Small intestine (tissue), 7 donors: ENCODE data around the gene THEMIS. TPM values are rescaled to one million over a fixed set of nuclear protein-coding genes. Genes with fewer than 3 reads are reported as not detected.

Experiments used
- DNase-seq, 2 donors: peaks; one replicate each; pipeline versions ENCODE4 v3.0.0 to v3.0.0-alpha.2; 2013
- FAIRE-seq: peaks from 2 replicates; lab custom pipeline; 2012; peaks lifted over from hg19 to GRCh38; lab: Jason Lieb, UNC
- H3K27ac ChIP-seq, 3 donors: one replicate each; pipeline ENCODE4 v1.5.1; 2013; ENCODE audit warnings: low read length in 2 of 3, mild to moderate bottlenecking in 2 of 3, control low read depth in 1 of 3, inconsistent platforms in 1 of 3, low read depth in 1 of 3, moderate library complexity in 1 of 3
- H3K27me3 ChIP-seq, 3 donors: one replicate each; pipeline ENCODE4 v1.6.1; 2013; ENCODE audit warnings: low read length in 3 of 3, inconsistent platforms in 1 of 3; ENCODE audit not compliant: control insufficient read depth in 3 of 3, insufficient read depth in 3 of 3
- H3K36me3 ChIP-seq, 3 donors: one replicate each; pipeline ENCODE4 v1.6.1; 2013; ENCODE audit warnings: low read length in 3 of 3, inconsistent platforms in 1 of 3, low read depth in 1 of 3, mild to moderate bottlenecking in 1 of 3, moderate library complexity in 1 of 3; ENCODE audit not compliant: control insufficient read depth in 3 of 3, insufficient read depth in 2 of 3
- H3K4me1 ChIP-seq, 3 donors: one replicate each; pipeline ENCODE4 v1.6.1; 2013; ENCODE audit warnings: low read length in 2 of 3, inconsistent platforms in 1 of 3, low read depth in 1 of 3, mild to moderate bottlenecking in 1 of 3, moderate library complexity in 1 of 3; ENCODE audit not compliant: control insufficient read depth in 3 of 3, insufficient read depth in 2 of 3
- H3K4me3 ChIP-seq, 3 donors: one replicate each; pipeline ENCODE4 v1.5.1; 2013; ENCODE audit warnings: low read length in 3 of 3, control low read depth in 1 of 3, inconsistent platforms in 1 of 3, low read depth in 1 of 3, mild to moderate bottlenecking in 1 of 3, moderate library complexity in 1 of 3
- H3K9me3 ChIP-seq, 2 donors: one replicate each; pipeline ENCODE4 v1.6.1; 2013; ENCODE audit warnings: low read depth in 1 of 2, low read length in 1 of 2; ENCODE audit not compliant: control insufficient read depth in 2 of 2, insufficient read depth in 1 of 2
- WGBS, 3 donors: extraction: QIAGEN DNeasy Blood & Tissue Kit; methylation state at CpG; one replicate each; pipeline ENCODE4 v1.1.7; 2013; 5-methylcytosine and 5-hydroxymethylcytosine counted together
- polyA plus RNA-seq, 4 donors: library from polyadenylated mRNA; stranded (reverse) in 3 of 4; unstranded in 1 of 4; fragments of 200-250 nt in 3 of 4; fragments of 120-200 nt in 1 of 4; gene quantifications; one replicate each; pipeline versions ENCODE4 v1.2.1 to v1.2.3, GENCODE V29; 2013
- donor health status: healthy with polysubstance abuse.
- donor health status: control.
- donor health status: control.
- donor health status: Bipolar disorder and iron deficiency.
- donor health status: healthy.

The THEMIS gene
- polyA plus RNA-seq, 4 donors, result 0.25 to 1.4 (median 0.64) TPM

DNA sequence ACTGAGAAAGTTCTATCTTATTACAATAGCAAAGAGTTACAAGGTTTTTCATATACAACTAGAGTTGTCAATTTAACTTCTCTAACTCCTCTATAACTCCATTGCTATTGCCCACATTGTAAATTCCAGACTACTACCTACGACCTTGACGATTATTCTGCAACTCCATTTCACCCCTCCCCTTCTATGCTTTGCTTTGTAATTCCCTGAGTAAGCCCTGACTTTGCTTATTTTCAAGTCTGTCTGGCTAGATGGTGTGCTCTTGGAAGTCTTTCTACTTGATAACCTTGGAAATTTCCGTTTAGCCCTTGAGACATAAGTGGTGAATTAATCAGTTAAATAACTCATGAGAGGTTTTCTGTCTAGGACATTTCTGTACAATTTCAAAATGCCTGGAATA lies 162.4 kb downstream of the THEMIS start:
- no peak for FAIRE-seq
- no peak overlapping the region for H3K27ac ChIP-seq
- no peak for DNase-seq
- no peaks in the 10 kb centered on the region for H3K4me1 ChIP-seq
- no peaks in the 10 kb centered on the region for H3K36me3 ChIP-seq
- H3K9me3 ChIP-seq, result no peaks in the 10 kb centered on the region
- no peak overlapping the region for H3K4me3 ChIP-seq
- 64 to 75% (median 72%) methylated on average over 3 of the region's 3 CpGs for WGBS, 3 donors
- no peaks in the 10 kb centered on the region for H3K27me3 ChIP-seq

DNA sequence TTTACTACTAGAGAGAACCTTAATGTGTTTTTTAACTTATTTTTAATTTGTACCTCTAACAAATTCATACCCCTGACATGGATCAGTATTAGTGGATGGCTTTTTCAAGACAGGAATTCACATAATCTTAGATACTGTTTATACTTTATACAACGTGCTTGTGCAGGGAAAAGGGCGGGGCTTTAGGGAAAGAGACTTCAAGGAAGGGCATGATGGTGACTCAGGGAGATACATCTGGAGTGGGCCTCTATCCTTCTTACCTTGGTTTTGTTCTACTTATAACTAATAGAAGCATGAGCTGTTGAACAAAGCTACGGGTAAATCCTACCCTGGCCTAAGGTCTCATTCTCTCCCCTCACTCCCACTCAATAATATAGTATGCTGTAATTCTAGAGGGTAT lies 163.1 kb downstream of the THEMIS start:
- Histone ChIP-seq H3K27ac (no peak overlapping the region), H3K4me1 (no peaks in the 10 kb centered on the region), H3K9me3 (no peaks in the 10 kb centered on the region), H3K27me3 (no peaks in the 10 kb centered on the region), H3K4me3 (no peak overlapping the region), H3K36me3 (no peaks in the 10 kb centered on the region)
- 56 to 68% (median 65%) methylated on average over 3 of the region's 3 CpGs for WGBS, 3 donors
- FAIRE-seq, result no peak
- peak in 1 of 2 donors; percentile 3 for DNase-seq

DNA sequence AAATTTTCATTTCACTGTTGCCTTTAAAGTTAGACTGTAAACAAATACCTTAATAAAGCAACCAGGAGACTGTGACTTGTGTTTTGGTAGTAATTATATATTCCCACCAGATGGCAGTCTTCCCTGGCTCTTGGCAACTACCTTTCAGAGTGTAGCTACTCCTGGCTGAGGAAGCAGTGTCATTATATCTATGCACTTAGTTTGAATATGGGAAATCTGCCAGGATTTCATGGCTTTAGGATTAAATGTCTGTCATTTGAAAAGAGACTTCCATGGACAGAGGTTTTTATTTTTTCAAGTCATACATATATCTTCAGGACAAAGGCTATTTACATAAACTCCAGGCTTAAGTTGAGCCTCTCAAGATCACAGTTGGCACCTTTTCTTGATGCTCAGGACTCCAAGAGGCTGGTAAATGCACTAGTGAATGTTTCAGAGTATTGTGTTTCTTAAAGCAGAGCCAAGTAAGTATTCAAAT lies 163.8 kb downstream of the THEMIS start:
- DNase-seq (peak; percentile 72 to 74), FAIRE-seq (peak; percentile 36)
- H3K9me3 ChIP-seq, result no peaks in the 10 kb centered on the region
- no peaks in the 10 kb centered on the region for H3K36me3 ChIP-seq
- H3K27me3 ChIP-seq, result no peaks in the 10 kb centered on the region
- H3K4me1 ChIP-seq, result no peaks in the 10 kb centered on the region
- H3K27ac ChIP-seq, result no peak overlapping the region
- H3K4me3 ChIP-seq, result no peak overlapping the region

GRCh38 chr6:127732927-127733326 lies 167.9 kb downstream of the THEMIS start:
- 62 to 73% (median 73%) methylated on average over 3 of the region's 3 CpGs for WGBS, 3 donors
- no peak for FAIRE-seq

GRCh38 chr6:127727260-127727953 lies 173.5 kb downstream of the THEMIS start:
- FAIRE-seq, result no peak
- 73 to 81% (median 73%) methylated on average over 1 of the region's 1 CpG for WGBS, 3 donors
- Histone ChIP-seq H3K36me3 (no peaks in the 10 kb centered on the region), H3K4me1 (no peaks in the 10 kb centered on the region), H3K27ac (no peak overlapping the region), H3K4me3 (no peak overlapping the region), H3K27me3 (no peaks in the 10 kb centered on the region), H3K9me3 (no peaks in the 10 kb centered on the region)
- DNase-seq, result no peak

More at GRCh38 chr6:127732927-127733326, 167.9 kb downstream of the THEMIS start:
- Histone ChIP-seq H3K9me3 (no peaks in the 10 kb centered on the region), H3K36me3 (no peaks in the 10 kb centered on the region), H3K4me1 (no peaks in the 10 kb centered on the region), H3K4me3 (no peak overlapping the region), H3K27ac (no peak overlapping the region), H3K27me3 (no peaks in the 10 kb centered on the region)
- DNase-seq, result no peak

DNA sequence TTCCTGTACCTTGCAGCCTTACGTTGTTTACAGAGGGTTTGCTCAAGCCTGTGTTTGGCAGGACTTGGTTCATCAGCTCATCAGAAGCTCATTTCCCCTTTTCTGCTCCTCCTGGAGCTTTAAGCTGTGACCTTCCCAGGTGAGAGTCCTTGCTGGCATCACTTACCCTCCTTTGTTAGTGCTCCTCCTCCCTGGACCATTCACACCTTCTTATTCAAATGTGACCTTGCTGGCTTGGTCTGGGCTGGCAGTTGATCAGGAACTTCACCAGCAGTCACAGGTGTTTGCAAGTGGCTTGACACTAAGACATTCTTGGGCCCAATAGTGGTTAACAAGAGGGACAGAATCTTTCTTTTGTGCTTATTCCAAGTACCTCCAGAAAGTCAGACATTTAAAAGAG lies 175.0 kb downstream of the THEMIS start:
- no peak overlapping the region for H3K4me3 ChIP-seq
- DNase-seq, result no peak
- H3K4me1 ChIP-seq, result no peaks in the 10 kb centered on the region
- no peak for FAIRE-seq
- H3K36me3 ChIP-seq, result no peaks in the 10 kb centered on the region
- WGBS, 3 donors, result 29 to 47% (median 42%) methylated on average over 1 of the region's 1 CpG
- no peaks in the 10 kb centered on the region for H3K9me3 ChIP-seq
- H3K27me3 ChIP-seq, result no peaks in the 10 kb centered on the region
- no peak overlapping the region for H3K27ac ChIP-seq

- no peaks in the 10 kb centered on the region for H3K27me3 ChIP-seq
- no peak overlapping the region for H3K27ac ChIP-seq
- no peak for DNase-seq
- no peak overlapping the region for H3K4me3 ChIP-seq
- no peak for FAIRE-seq
- no peaks in the 10 kb centered on the region for H3K9me3 ChIP-seq
- WGBS, 3 donors, result 84 to 92% (median 87%) methylated on average over 3 of the region's 3 CpGs
- peaks cover 0 to 1% (median 0%) of the 10 kb centered on the region in 3 donors for H3K36me3 ChIP-seq
- no peaks in the 10 kb centered on the region for H3K4me1 ChIP-seq
Observed at GRCh38 chr6:127718694-127719093, 182.2 kb downstream of the THEMIS start.

GRCh38 chr6:127717384-127717783 lies 183.5 kb downstream of the THEMIS start:
- FAIRE-seq (no peak), DNase-seq (no peak)
- Histone ChIP-seq H3K27ac (no peak overlapping the region), H3K4me1 (no peaks in the 10 kb centered on the region), H3K36me3 (peaks cover 0 to 1% (median 0%) of the 10 kb centered on the region in 3 donors), H3K4me3 (no peak overlapping the region), H3K27me3 (no peaks in the 10 kb centered on the region), H3K9me3 (no peaks in the 10 kb centered on the region)
- 70 to 86% (median 83%) methylated on average over 2 of the region's 2 CpGs for WGBS, 3 donors

- H3K36me3 ChIP-seq, result peaks cover 0 to 1% (median 0%) of the 10 kb centered on the region in 3 donors
- no peaks in the 10 kb centered on the region for H3K4me1 ChIP-seq
- no peak for FAIRE-seq
- no peak overlapping the region for H3K27ac ChIP-seq
- no peaks in the 10 kb centered on the region for H3K27me3 ChIP-seq
- no peak for DNase-seq
- no peaks in the 10 kb centered on the region for H3K9me3 ChIP-seq
- H3K4me3 ChIP-seq, result no peak overlapping the region
- WGBS, 3 donors, result 85 to 90% (median 86%) methylated on average over 2 of the region's 2 CpGs
Observed at GRCh38 chr6:127716465-127716864, 184.4 kb downstream of the THEMIS start.
